HG03060 (cell line): Measurements from ENCODE around the gene PPP1R9A.

Experiments
- ATAC-seq: cut with Tn5 transposase; IDR thresholded peaks from one replicate; pipeline ENCODE4 v1.9.1; 2021; ENCODE audit warnings: low read depth, moderate number of reproducible peaks; ENCODE audit not compliant: unreplicated experiment

Gene PPP1R9A

DNA sequence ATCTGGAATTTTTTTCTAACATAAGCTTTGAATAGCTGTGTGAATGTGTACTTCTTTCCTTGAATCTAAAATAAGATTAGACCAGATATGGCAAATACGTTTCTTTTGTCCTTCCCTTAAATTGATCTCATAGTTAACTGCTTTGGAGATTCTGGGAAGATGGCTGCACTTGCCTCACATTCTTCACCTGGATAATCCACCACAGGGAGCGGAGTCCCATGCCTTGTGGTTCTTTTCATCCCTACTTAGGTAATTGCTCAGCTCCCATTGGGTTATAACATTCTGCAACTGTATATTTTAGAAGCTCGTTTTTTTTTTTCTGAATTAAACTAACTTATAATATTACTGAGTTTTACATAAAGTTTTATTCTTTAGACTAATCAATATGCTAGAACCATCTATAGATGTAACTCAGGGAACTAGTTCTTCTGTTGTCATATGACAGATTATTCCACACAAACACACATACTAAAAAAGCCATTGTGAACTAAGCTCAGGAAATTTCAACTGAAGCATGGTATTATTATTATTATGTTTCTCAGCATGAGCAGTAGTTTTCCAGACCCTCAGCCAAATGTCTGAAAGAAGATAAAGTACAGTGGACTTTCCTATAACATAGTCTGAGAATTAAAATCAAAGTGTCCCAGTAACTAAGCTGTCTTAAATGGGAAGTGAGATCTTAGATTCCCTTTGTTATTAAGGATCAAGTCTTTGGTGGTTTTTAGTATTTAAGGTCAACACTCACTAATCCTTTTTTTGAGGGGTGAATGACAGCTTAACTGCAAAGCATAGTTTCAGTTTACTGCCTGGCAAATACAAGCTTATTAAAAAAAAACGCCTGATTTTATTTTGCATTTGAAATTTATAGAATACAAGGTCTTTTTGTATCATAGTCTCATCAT lies 182.3 kb downstream of the PPP1R9A start:
- no peak for ATAC-seq

- no peak for ATAC-seq
Measured at GRCh38 chr7:95092324-95092723, 184.9 kb downstream of the PPP1R9A start.

DNA sequence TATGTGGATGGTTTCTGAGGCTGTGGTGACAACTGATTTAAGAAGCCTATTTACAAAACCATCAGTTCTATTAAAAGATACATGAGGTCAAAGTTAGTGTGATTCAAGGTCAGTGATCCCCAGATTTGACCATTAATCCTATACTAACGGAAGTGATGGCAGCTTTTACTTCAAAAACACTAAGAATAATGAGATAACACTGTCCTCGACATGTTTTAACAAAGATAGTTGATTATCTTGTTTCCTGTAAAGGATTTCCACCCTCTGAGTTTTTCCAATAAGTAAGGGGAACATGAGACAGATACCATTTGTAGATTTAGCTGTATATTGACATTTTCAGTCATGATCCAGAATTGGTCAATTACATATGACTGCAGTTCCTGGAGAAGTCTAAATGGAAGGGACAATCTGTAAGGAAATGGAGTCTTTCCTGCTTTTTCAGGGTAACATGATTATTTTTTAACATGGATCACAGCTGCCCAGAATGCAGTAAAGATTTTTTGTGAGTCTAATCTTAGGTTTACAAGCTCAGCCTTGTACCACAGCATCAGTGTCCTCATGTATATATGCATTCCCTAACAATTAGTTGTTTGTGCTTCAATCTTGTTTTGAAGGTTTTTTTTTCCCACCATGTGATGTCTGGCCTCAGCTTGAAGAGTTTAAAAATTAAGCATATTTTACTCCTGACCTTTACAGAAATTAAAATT lies 188.0 kb downstream of the PPP1R9A start:
- no peak for ATAC-seq

DNA sequence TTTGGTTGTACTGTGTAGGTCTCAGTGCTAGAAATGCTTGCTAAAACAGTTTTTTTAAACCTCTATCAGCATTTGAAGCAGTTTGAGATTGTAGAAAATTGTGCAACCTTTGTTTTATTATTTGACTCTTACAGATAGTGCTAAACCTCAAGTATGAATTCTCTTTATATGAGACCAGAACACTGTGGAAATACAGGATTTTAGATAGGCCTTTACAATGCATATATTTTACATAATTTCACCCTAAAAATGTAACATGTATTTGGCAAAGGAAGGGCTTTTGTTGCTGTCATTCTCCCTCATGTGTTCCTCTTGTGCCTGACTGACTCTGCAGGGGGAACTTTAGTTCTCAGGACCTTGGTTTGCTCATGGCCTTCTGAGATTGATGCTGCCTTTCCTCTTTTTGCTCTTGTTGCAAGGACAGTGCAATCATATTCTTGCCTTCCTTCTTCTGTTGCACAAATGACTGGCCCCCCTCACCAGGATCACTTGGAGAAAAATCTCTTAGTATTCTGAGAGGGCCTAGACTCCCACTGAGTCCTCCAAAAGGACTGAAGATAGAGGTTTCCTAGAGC lies 188.7 kb downstream of the PPP1R9A start:
- no peak for ATAC-seq

GRCh38 chr7:95097291-95097690 lies 189.9 kb downstream of the PPP1R9A start:
- ATAC-seq: no peak

DNA sequence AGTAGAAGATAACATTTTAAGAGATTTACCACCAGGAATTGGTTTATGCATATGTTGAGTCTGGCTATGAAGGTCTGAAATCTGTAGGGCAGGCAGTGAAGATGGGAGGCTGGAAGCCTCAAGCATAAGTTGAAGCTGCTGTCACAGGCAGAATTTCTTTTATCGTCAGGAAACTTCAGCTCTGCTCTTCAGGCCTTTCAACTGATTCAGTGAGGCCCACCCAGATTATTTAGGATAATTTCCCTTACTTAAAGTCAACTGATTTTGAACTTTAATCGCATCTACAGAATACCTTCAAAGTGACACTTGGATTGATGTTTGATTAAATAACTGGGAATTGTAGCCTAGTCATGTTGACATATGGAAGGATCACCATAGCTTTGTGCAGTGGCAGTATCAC lies 190.5 kb downstream of the PPP1R9A start:
- no peak for ATAC-seq

- ATAC-seq: no peak
Measured at GRCh38 chr7:95099106-95099505, 191.7 kb downstream of the PPP1R9A start.

GRCh38 chr7:95101422-95101821 lies 194.0 kb downstream of the PPP1R9A start:
- ATAC-seq: no peak

DNA sequence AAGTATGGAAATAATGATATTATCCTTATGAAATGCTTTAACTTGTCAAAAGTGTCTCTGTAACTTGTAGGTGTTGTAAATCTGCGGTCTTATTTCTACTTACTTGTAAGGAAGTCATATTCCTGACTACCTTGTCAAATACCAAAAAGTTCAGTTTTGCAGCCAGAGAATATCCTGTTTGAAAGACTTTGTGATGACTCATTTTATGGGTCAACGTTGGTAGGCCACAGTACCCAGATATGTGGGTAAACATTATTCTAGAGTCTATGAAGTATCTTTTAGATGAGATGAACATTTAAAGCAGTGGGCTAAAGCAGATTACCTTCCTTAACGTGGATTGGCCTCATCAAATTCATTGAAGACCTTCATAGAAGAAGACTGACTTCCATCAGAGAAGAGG lies 195.3 kb downstream of the PPP1R9A start:
- no peak for ATAC-seq

DNA sequence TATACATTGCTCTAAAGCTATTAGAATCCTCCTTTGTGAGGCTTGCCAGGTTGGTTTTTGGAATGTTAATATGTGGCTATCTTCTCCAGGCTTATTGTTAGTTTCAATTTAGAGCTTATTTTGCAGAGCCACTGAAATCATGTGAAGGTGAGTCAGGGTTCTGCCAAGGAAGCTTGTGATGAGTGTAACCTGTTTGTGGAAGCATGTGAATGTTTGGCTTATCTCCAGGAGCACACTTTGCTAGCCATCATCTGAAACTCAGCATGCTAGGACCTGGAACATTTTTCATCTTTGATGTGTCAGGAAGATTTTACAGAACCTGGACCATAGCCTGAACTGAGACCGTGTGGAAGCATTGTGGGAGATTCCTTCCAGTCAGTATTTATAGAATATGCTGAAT lies 197.3 kb downstream of the PPP1R9A start:
- ATAC-seq: no peak

DNA sequence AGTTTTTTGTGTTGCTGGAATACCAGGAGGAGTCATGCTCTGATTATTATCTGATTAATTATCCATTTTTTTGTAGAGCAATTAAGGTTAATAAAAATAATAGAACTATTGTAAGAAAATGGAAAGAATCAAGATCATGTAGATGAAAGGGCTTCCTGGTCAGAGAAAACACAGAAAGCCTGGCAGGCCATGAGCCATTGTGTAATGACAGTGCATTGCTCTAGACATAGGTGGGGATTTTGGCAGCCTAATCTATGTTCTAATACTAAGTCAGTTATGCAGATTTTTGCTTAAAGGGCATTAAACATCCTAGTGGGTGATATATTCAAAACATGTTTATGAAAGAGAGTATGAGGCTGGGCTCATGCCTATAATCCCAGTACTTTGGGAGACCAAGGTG lies 198.2 kb downstream of the PPP1R9A start:
- ATAC-seq: no peak

- ATAC-seq: no peak
Measured at GRCh38 chr7:95106401-95106800, 199.0 kb downstream of the PPP1R9A start.

DNA sequence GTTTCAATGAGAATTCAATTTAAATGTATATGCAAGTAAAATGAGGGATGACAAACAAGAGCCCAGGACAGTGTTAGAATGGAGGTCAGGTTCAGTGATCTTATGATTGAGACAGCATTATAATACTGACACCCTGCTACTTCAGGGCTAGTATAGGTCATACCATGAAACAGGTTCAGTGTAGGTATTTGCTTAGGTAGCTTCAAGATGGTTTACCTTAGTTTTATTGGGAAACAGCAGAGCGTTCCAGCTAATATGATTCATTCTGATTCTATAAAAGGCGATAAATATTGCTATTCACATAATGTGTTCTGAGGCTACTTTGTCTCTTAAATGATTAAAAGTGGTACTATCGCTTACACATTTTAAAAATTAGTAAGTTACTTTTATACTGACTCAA lies 203.3 kb downstream of the PPP1R9A start:
- no peak for ATAC-seq

DNA sequence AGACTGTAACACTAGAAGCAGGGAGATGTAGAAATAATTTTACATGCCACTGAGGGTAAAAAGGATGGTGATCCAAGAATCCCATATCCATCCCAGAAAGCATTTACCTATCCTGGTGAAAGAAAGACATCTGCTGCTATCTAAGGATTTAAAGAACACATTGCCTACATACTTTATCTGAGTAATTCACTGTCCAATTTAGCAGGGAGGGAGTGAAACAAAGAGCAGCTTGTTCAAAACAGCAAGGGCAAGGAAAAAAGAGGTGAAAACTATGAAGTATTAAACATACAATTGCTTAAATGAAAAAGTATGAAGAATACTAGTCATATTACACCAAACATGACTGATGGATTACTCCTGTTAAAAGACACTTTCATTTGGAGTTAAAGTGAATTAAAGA lies 206.2 kb downstream of the PPP1R9A start:
- no peak for ATAC-seq

GRCh38 chr7:95126053-95126709 lies 218.8 kb downstream of the PPP1R9A start:
- ATAC-seq: no peak

DNA sequence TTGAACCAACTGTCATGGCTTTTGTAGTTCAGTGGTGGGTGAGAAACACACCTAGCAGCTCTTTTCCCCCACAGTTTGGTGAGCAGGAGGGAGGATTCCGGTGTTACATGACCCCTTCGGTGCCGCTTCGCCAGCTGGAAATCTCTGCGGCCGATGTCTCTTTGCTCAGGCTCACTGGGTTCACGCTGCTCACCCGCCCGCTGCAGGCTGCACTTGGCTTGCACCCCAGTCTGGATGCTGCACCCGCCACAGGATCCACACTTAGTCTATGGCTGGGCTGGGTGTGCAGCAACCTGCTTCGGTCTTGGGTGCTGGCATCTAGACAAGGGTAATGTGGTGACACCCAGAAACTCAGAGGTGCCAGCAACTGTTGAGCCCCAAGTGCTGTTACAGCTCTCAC lies 225.1 kb downstream of the PPP1R9A start:
- no peak for ATAC-seq

- ATAC-seq: no peak
Measured at GRCh38 chr7:95139922-95140321, 232.5 kb downstream of the PPP1R9A start.

- no peak for ATAC-seq
Measured at GRCh38 chr7:95141755-95142154, 234.4 kb downstream of the PPP1R9A start.

GRCh38 chr7:95144256-95144655 lies 236.9 kb downstream of the PPP1R9A start:
- no peak for ATAC-seq

DNA sequence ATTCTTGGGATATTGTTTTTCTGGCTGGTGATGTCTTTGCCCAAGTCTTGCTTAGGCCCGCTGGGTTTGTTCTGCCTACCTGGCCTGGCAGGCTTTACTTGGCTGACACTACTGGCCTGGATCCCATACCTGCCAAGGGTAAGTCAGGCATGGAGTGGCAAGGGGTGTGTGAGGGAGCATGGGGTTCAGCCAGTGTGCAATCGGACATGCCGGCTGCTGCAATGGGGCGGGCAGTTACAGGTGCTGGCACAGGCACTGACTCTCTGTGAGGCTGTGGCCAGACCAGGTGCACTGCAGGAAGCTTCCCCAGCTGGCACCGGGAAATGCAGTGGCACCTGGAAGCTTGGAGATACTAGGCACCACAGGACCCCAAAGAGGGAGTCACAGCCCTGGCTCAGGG lies 248.6 kb downstream of the PPP1R9A start:
- no peak for ATAC-seq

GRCh38 chr7:95157381-95157780 lies 250.0 kb downstream of the PPP1R9A start:
- no peak for ATAC-seq
